ENCODE results near the gene PCDHB4.
"Not testable (repeated sequence)": the region's sequence is repeated elsewhere in the genome, so short reads cannot be mapped to it uniquely, and the experiment has no call there.

GRCh38 chr5:141151632-141152031 lies 30.0 kb downstream of the PCDHB4 start:
- TF ChIP-seq CTCF, POLR2A (IDR thresholded peaks at IDR 0.05): not testable (repeated sequence)
